ENCODE measurements around the gene LRP2. TPM values are rescaled to one million over a fixed set of nuclear protein-coding genes. Genes with fewer than 3 reads are reported as not detected.
"Not testable (repeated sequence)": the region's sequence is repeated elsewhere in the genome, so short reads cannot be mapped to it uniquely, and the experiment has no call there.

Gene LRP2
- total RNA-seq, 1 donor from 2014 or later, result 29.4 TPM

- no peak for TF ChIP-seq CTCF (conservative IDR thresholded peaks at IDR 0.05)
- H3K27me3 Mint-ChIP-seq (ENCODE audit: low read depth), result no peaks in the 10 kb centered on the region
- H3K4me3 Mint-ChIP-seq, result no peak overlapping the region
- DNase-seq (ENCODE audit: low read depth, low spot score), result no peak
- H3K4me1 Mint-ChIP-seq, result peaks cover 33% of the 10 kb centered on the region
- H3K9me3 Mint-ChIP-seq, result no peaks in the 10 kb centered on the region
- peaks cover 6% of the 10 kb centered on the region for H3K36me3 Mint-ChIP-seq (ENCODE audit: low read depth)
- H3K27ac Mint-ChIP-seq (ENCODE audit: unreplicated experiment), result no peak overlapping the region
Measured at GRCh38 chr2:169330555-169331198, 31.7 kb downstream of the LRP2 start.

- no peak for DNase-seq (ENCODE audit: low read depth, low spot score)
- no peaks in the 10 kb centered on the region for H3K27me3 Mint-ChIP-seq (ENCODE audit: low read depth)
- no peak overlapping the region for H3K4me3 Mint-ChIP-seq
- no peak for TF ChIP-seq CTCF (conservative IDR thresholded peaks at IDR 0.05)
- H3K4me1 Mint-ChIP-seq, result peaks cover 41% of the 10 kb centered on the region
- no peak overlapping the region for H3K27ac Mint-ChIP-seq (ENCODE audit: unreplicated experiment)
- H3K9me3 Mint-ChIP-seq, result no peaks in the 10 kb centered on the region
- peaks cover 6% of the 10 kb centered on the region for H3K36me3 Mint-ChIP-seq (ENCODE audit: low read depth)
Measured at GRCh38 chr2:169329688-169330554, 32.4 kb downstream of the LRP2 start.

GRCh38 chr2:169328785-169329184 lies 33.5 kb downstream of the LRP2 start:
- Mint-ChIP-seq H3K27ac (ENCODE audit: unreplicated experiment) (no peak overlapping the region), H3K9me3 (no peaks in the 10 kb centered on the region), H3K4me1 (peaks cover 51% of the 10 kb centered on the region), H3K27me3 (ENCODE audit: low read depth) (no peaks in the 10 kb centered on the region), H3K36me3 (ENCODE audit: low read depth) (peaks cover 6% of the 10 kb centered on the region), H3K4me3 (no peak overlapping the region)
- DNase-seq (ENCODE audit: low read depth, low spot score), result no peak
- TF ChIP-seq CTCF (conservative IDR thresholded peaks at IDR 0.05), result no peak

- not testable (repeated sequence) for H3K36me3 Mint-ChIP-seq (ENCODE audit: low read depth); H3K4me3 Mint-ChIP-seq; H3K9me3 Mint-ChIP-seq; DNase-seq (ENCODE audit: low read depth, low spot score); H3K27me3 Mint-ChIP-seq (ENCODE audit: low read depth); H3K27ac Mint-ChIP-seq (ENCODE audit: unreplicated experiment)
- peaks cover 48% of the 10 kb centered on the region for H3K4me1 Mint-ChIP-seq
Measured at GRCh38 chr2:169327837-169328236, 34.5 kb downstream of the LRP2 start.

GRCh38 chr2:169325886-169326285 lies 36.4 kb downstream of the LRP2 start:
- not testable (repeated sequence) for H3K4me3 Mint-ChIP-seq; H3K27ac Mint-ChIP-seq (ENCODE audit: unreplicated experiment); H3K36me3 Mint-ChIP-seq (ENCODE audit: low read depth); DNase-seq (ENCODE audit: low read depth, low spot score); H3K9me3 Mint-ChIP-seq; H3K27me3 Mint-ChIP-seq (ENCODE audit: low read depth)
- H3K4me1 Mint-ChIP-seq, result peaks cover 40% of the 10 kb centered on the region

GRCh38 chr2:169324581-169325260 lies 37.6 kb downstream of the LRP2 start:
- no peak for DNase-seq (ENCODE audit: low read depth, low spot score)
- H3K9me3 Mint-ChIP-seq, result no peaks in the 10 kb centered on the region
- no peak overlapping the region for H3K4me3 Mint-ChIP-seq
- peaks cover 37% of the 10 kb centered on the region for H3K4me1 Mint-ChIP-seq
- no peaks in the 10 kb centered on the region for H3K27me3 Mint-ChIP-seq (ENCODE audit: low read depth)
- peaks cover 10% of the 10 kb centered on the region for H3K36me3 Mint-ChIP-seq (ENCODE audit: low read depth)
- no peak overlapping the region for H3K27ac Mint-ChIP-seq (ENCODE audit: unreplicated experiment)
- no peak for TF ChIP-seq CTCF (conservative IDR thresholded peaks at IDR 0.05)
